GM18868 (cell line): ENCODE data around the gene CPE.
"Not testable (repeated sequence)": the region's sequence is repeated elsewhere in the genome, so short reads cannot be mapped to it uniquely, and the experiment has no call there.

Experiments
- ATAC-seq: cut with Tn5 transposase; IDR thresholded peaks from one replicate; pipeline ENCODE4 v1.9.1; 2021; ENCODE audit warnings: mild to moderate bottlenecking, moderate library complexity; ENCODE audit not compliant: unreplicated experiment

CPE gene

GRCh38 chr4:165458471-165458870, 79.7 kb downstream of the CPE start:
- no peak for ATAC-seq

- ATAC-seq: no peak
Observed at GRCh38 chr4:165461159-165461821, 82.5 kb downstream of the CPE start.

- no peak for ATAC-seq
Observed at GRCh38 chr4:165462009-165462408, 83.2 kb downstream of the CPE start.

- no peak for ATAC-seq
Observed at GRCh38 chr4:165464376-165464775, 85.6 kb downstream of the CPE start.

GRCh38 chr4:165464813-165465381, 86.1 kb downstream of the CPE start:
- ATAC-seq: peak; percentile 84

GRCh38 chr4:165470009-165470408, 91.2 kb downstream of the CPE start:
- no peak for ATAC-seq

GRCh38 chr4:165472943-165473676, 94.3 kb downstream of the CPE start:
- no peak for ATAC-seq

- no peak for ATAC-seq
Observed at GRCh38 chr4:165474784-165475705, 96.2 kb downstream of the CPE start.

GRCh38 chr4:165475706-165476070, 96.9 kb downstream of the CPE start:
- no peak for ATAC-seq

GRCh38 chr4:165476214-165477098, 97.6 kb downstream of the CPE start:
- ATAC-seq: no peak

- ATAC-seq: no peak
Observed at GRCh38 chr4:165477799-165478198, 99.0 kb downstream of the CPE start.

- ATAC-seq: no peak
Observed at GRCh38 chr4:165478260-165478659, 99.5 kb downstream of the CPE start.

- ATAC-seq: no peak
Observed at GRCh38 chr4:165481053-165481835, 102.4 kb downstream of the CPE start.

- no peak for ATAC-seq
Observed at GRCh38 chr4:165489786-165490185, 111.0 kb downstream of the CPE start.

GRCh38 chr4:165492583-165492982, 113.8 kb downstream of the CPE start:
- not testable (repeated sequence) for ATAC-seq

GRCh38 chr4:165493359-165493758, 114.6 kb downstream of the CPE start:
- peak; percentile 99 for ATAC-seq

- peak; percentile 89 for ATAC-seq
Observed at GRCh38 chr4:165502916-165503907, 124.4 kb downstream of the CPE start.

GRCh38 chr4:165504184-165504583, 125.4 kb downstream of the CPE start:
- ATAC-seq: no peak
